Gastrocnemius medialis (tissue), 4 donors: Measurements from ENCODE around the gene UBE2G2.

Experiments used
- POLR2A ChIP-seq, 2 donors: fragments of 450-650 bp; IDR thresholded peaks; one replicate each; pipeline ENCODE4 v1.6.1; 2017; ENCODE audit warnings: antibody characterized with exemption in 2 of 2, mild to moderate bottlenecking in 2 of 2, moderate library complexity in 2 of 2
- TF ChIP-seq, protein P1 (sequence below), 5 experiments: fragments of 450-650 bp in 3 of 5; fragments of 200-600 bp in 2 of 5; sonication (generic) in 2 of 5; IDR thresholded peaks in 4 of 5; conservative IDR thresholded peaks in 1 of 5; 1 replicate in 4 of 5; 2 replicates in 1 of 5; pipeline ENCODE4 v1.5.1; 2016 to 2019; ENCODE audit warnings: antibody characterized with exemption in 5 of 5, mild to moderate bottlenecking in 3 of 5, moderate library complexity in 3 of 5

DNA sequence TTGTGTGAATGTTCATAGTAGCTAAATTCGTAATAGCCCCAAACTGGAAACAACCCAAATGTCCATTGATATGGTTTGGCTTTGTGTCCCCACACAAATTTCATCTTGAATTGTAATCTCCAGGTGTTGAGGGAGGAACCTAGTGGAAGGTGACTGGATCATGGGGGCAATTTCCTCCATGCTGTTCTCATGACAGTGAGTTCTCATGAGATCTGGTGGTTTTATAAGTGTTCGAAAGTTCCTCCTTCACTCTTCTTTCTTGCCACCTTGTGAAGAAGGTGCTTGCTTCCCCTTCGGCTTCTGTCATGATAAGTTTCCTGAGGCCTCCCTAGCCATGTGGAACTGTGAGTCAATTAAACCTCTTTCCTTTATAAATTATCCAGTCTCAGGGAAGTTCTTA, 11.3 kb downstream of the UBE2G2 start:
- no peak for TF ChIP-seq POLR2A (IDR thresholded peaks at IDR 0.05)
- TF ChIP-seq, protein P1, sequence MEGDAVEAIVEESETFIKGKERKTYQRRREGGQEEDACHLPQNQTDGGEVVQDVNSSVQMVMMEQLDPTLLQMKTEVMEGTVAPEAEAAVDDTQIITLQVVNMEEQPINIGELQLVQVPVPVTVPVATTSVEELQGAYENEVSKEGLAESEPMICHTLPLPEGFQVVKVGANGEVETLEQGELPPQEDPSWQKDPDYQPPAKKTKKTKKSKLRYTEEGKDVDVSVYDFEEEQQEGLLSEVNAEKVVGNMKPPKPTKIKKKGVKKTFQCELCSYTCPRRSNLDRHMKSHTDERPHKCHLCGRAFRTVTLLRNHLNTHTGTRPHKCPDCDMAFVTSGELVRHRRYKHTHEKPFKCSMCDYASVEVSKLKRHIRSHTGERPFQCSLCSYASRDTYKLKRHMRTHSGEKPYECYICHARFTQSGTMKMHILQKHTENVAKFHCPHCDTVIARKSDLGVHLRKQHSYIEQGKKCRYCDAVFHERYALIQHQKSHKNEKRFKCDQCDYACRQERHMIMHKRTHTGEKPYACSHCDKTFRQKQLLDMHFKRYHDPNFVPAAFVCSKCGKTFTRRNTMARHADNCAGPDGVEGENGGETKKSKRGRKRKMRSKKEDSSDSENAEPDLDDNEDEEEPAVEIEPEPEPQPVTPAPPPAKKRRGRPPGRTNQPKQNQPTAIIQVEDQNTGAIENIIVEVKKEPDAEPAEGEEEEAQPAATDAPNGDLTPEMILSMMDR (IDR thresholded peaks at IDR 0.05 in 4 of 5, conservative IDR thresholded peaks at IDR 0.05 in 1 of 5), result no peak
